GM12878 (cell line): ENCODE results near the gene SPAG7. TPM values are rescaled to one million over a fixed set of nuclear protein-coding genes. Genes with fewer than 3 reads are reported as not detected.

ENCODE experiments used
- ATAC-seq: fragments of 200-7000 bp; cut with Tn5 transposase; 3 replicates; pipeline ENCODE4 v1.9.1; 2020; ENCODE audit warnings: mild to moderate bottlenecking, moderate library complexity
- BruUV-seq: library from RNA; stranded (reverse); fragments of 400-500 nt; replicated peaks from 2 replicates; lab custom pipeline; 2021; lab: Mats Ljungman, UMichigan
- CTCF ChIA-PET: fragments of 300-600 bp; sonication (Branson Sonifier 250); formaldehyde crosslinking; extraction: SDS; loops from one replicate; lab custom pipeline; 2021; ENCODE audit warnings: inconsistent platforms; lab: Yijun Ruan, JAX
- POLR2A ChIA-PET: fragments of 350-600 bp; formaldehyde crosslinking; extraction: SDS; loops from one replicate; lab custom pipeline; 2021; ENCODE audit warnings: inconsistent platforms; lab: Charles Lee
- RAD21 ChIA-PET: fragments of 300-600 bp; sonication (Branson Sonifier 250); formaldehyde crosslinking; loops from one replicate; lab custom pipeline; 2023; ENCODE audit warnings: antibody characterized with exemption; ENCODE audit not compliant: unreplicated experiment; lab: Charles Lee
- SMC1A ChIA-PET: fragments of 300-600 bp; sonication (Branson Sonifier 250); formaldehyde crosslinking; loops from one replicate; lab custom pipeline; 2023; ENCODE audit not compliant: unreplicated experiment, uncharacterized antibody; lab: Charles Lee
- DNase-seq: peaks from one replicate; pipeline ENCODE4 v3.0.0-alpha.2; 2011; ENCODE audit warnings: low read depth, low spot score
- FAIRE-seq: peaks from 3 replicates; lab custom pipeline; 2011; peaks lifted over from hg19 to GRCh38; lab: Jason Lieb, UNC
- H2AFZ ChIP-seq: 2 replicates; pipeline ENCODE4 v1.6.0; 2011; ENCODE audit warnings: low read depth, low read length, control low read depth; ENCODE audit not compliant: control insufficient read depth
- H3K27ac ChIP-seq: 2 replicates; pipeline ENCODE4 v1.5.1; 2011; ENCODE audit warnings: control low read depth; ENCODE audit not compliant: control insufficient read depth, insufficient read depth
- H3K27me3 ChIP-seq, 2 experiments: replicated peaks in 1 of 2; 2 replicates each; pipeline versions ENCODE4 v1.6.0 to v1.6.1; 2011; ENCODE audit warnings: low read length in 1 of 2; ENCODE audit not compliant: control insufficient read depth in 2 of 2, insufficient read depth in 2 of 2
- H3K36me3 ChIP-seq, 2 experiments: 2 replicates each; pipeline ENCODE4 v1.5.1; 2011; ENCODE audit warnings: low read length in 1 of 2; ENCODE audit not compliant: control insufficient read depth in 2 of 2, insufficient read depth in 2 of 2
- H3K4me1 ChIP-seq: 2 replicates; pipeline ENCODE4 v1.6.1; 2011; ENCODE audit warnings: mild to moderate bottlenecking, low read length, moderate library complexity, mixed read lengths; ENCODE audit not compliant: control insufficient read depth, insufficient read depth
- H3K4me2 ChIP-seq: 2 replicates; pipeline ENCODE4 v1.6.0; 2011; ENCODE audit warnings: control low read depth; ENCODE audit not compliant: control insufficient read depth, insufficient read depth
- H3K4me3 ChIP-seq: fragments of 200-600 bp; sonication (generic); 2 replicates; pipeline ENCODE4 v1.5.1; 2016
- H3K79me2 ChIP-seq: 2 replicates; pipeline ENCODE4 v1.6.0; 2011; ENCODE audit warnings: low read length; ENCODE audit not compliant: control insufficient read depth, insufficient read depth
- H3K9ac ChIP-seq: 2 replicates; pipeline ENCODE4 v1.8.0; 2011; ENCODE audit warnings: low read length, control low read depth, mixed read lengths; ENCODE audit not compliant: control insufficient read depth, insufficient read depth
- H3K9me3 ChIP-seq: replicated peaks from 3 replicates; pipeline ENCODE4 v1.5.1; 2011; ENCODE audit warnings: mild to moderate bottlenecking, low read length; ENCODE audit not compliant: control insufficient read depth, insufficient read depth
- H4K20me1 ChIP-seq: 2 replicates; pipeline ENCODE4 v1.6.0; 2011; ENCODE audit not compliant: control insufficient read depth, insufficient read depth
- BACH1 ChIP-seq: fragments of 450-650 bp; IDR thresholded peaks from 2 replicates; pipeline ENCODE4 v1.6.1; 2017; ENCODE audit warnings: mild to moderate bottlenecking, borderline replicate concordance
- CUX1 ChIP-seq: IDR thresholded peaks from 2 replicates; pipeline ENCODE4 v1.6.1; 2012; ENCODE audit warnings: improper control_type of control experiment, low read depth, low read length; ENCODE audit not compliant: insufficient replicate concordance
- E4F1 ChIP-seq: fragments of 450-650 bp; IDR thresholded peaks from 2 replicates; pipeline ENCODE4 v1.6.1; 2018; ENCODE audit warnings: borderline replicate concordance, mild to moderate bottlenecking; ENCODE audit not compliant: partially characterized antibody
- FOXK2 ChIP-seq: fragments of 450-650 bp; IDR thresholded peaks from 2 replicates; pipeline ENCODE4 v1.6.1; 2017; ENCODE audit warnings: mild to moderate bottlenecking, moderate library complexity
- GATAD2B ChIP-seq: fragments of 450-650 bp; conservative IDR thresholded peaks from 2 replicates; pipeline ENCODE4 v1.6.1; 2017; ENCODE audit warnings: low read depth, mild to moderate bottlenecking, moderate library complexity
- HDGF ChIP-seq: fragments of 450-650 bp; IDR thresholded peaks from 2 replicates; pipeline ENCODE4 v1.6.1; 2016; ENCODE audit warnings: antibody characterized with exemption
- IRF5 ChIP-seq: fragments of 450-650 bp; IDR thresholded peaks from 2 replicates; pipeline ENCODE4 v1.6.1; 2017; ENCODE audit warnings: borderline replicate concordance
- MAX ChIP-seq: IDR thresholded peaks from 2 replicates; pipeline ENCODE4 v1.6.1; 2012; ENCODE audit warnings: low read depth, low read length, improper control_type of control experiment
- NR2C2 ChIP-seq: IDR thresholded peaks from 2 replicates; pipeline ENCODE4 v1.6.1; 2011; ENCODE audit warnings: borderline replicate concordance, low read depth; ENCODE audit not compliant: control insufficient read depth, insufficient read length
- SIX5 ChIP-seq: IDR thresholded peaks from 2 replicates; pipeline ENCODE4 v1.6.1; 2011; ENCODE audit warnings: mild to moderate bottlenecking, low read depth, low read length, moderate library complexity; ENCODE audit not compliant: severe bottlenecking
- SPI1 ChIP-seq: IDR thresholded peaks from 2 replicates; pipeline ENCODE4 v1.6.1; 2011; ENCODE audit warnings: low read depth, mild to moderate bottlenecking, low read length, moderate library complexity, borderline replicate concordance; ENCODE audit not compliant: insufficient read depth
- TBL1XR1 ChIP-seq: IDR thresholded peaks from 2 replicates; pipeline ENCODE4 v1.6.1; 2012; ENCODE audit warnings: low read depth, low read length, improper control_type of control experiment
- TCF12 ChIP-seq: IDR thresholded peaks from 2 replicates; pipeline ENCODE4 v1.6.1; 2011; ENCODE audit warnings: low read depth, mild to moderate bottlenecking, low read length
- WGBS: methylation state at CpG from one replicate; pipeline ENCODE4 v1.1.6; 2016; ENCODE audit warnings: low lambda C conversion rate; ENCODE audit not compliant: insufficient replicate concordance, insufficient coverage; ENCODE audit errors: missing lambda C conversion rate; 5-methylcytosine and 5-hydroxymethylcytosine counted together
- in situ Hi-C: fragments of 300-500 bp; cut with MboI; formaldehyde crosslinking; loops from 9 replicates; pipeline ENCODE4 v1.14.3; 2018; ENCODE audit warnings: mixed read lengths
- intact Hi-C: fragments of 100-400 bp; cut with micrococcal nuclease; formaldehyde crosslinking; loops from one replicate; pipeline ENCODE4 v1.14.2; 2022; ENCODE audit not compliant: unreplicated experiment
- polyA plus RNA-seq, 11 experiments: library from polyadenylated mRNA; depleted of rRNA in 4 of 11; unstranded in 6 of 11; stranded (reverse) in 5 of 11; fragments of >200 nt; fragmentation: Nextera tagmentation in 4 of 11; fragmentation: Illumina TruSeq in 1 of 11; extraction: Ambion mirVana in 4 of 11; extraction: Trizol in 1 of 11; gene quantifications; 1 replicate in 1 of 11; 2 replicates in 10 of 11; pipeline versions ENCODE4 v1.2.1 to v1.2.3, GENCODE V29; 2011 to 2016; ENCODE audit warnings: inconsistent platforms in 2 of 11, missing spikeins in 2 of 11, low read depth in 1 of 11
- total RNA-seq, 4 experiments: library from RNA; depleted of rRNA in 3 of 4; stranded (reverse); fragments of >200 nt in 3 of 4; fragmentation: Illumina TruSeq in 1 of 4; extraction: Trizol in 1 of 4; gene quantifications; 2 replicates each; pipeline versions ENCODE4 v1.2.1 to v1.2.3, GENCODE V29; 2013 to 2021

The SPAG7 gene
- total and polyA plus RNA-seq, 10 of the 15 experiments (the other 5 are each of a cell fraction or from before 2014, with no cell fraction given), result 7.9 to 146 (median 88.7) TPM

GRCh38 chr17:4969047-4969550 lies 1.5 kb upstream of the SPAG7 start:
- WGBS, result 94% methylated on average over 15 of the region's 15 CpGs
- peaks cover 11 to 18% of the 10 kb centered on the region in 2 experiments; a peak in 3 of 4 replicates for H3K36me3 ChIP-seq
- ChIA-PET POLR2A (interaction anchor here (1.0 to 8.5 kb wide), 3 partner anchors 18 to 22 kb away, joined by 3 to 272 read pairs (median 13); partner anchors contain the start of genes CAMTA2, ENO3, PFN1 and RNF167), SMC1A (interaction anchor here (1.8 to 4.3 kb wide), 3 partner anchors 12 to 29 kb away, joined by 4 to 50 read pairs (median 38); partner anchors contain the start of genes PFN1, RNF167 and SLC25A11)
- DNase-seq, result no peak
- no peak for TF ChIP-seq NR2C2
- TF ChIP-seq FOXK2, result no peak
- no peak for TF ChIP-seq CUX1
- TF ChIP-seq BACH1, result no peak
- no peak for TF ChIP-seq IRF5
- TF ChIP-seq SIX5, result no peak
- TF ChIP-seq HDGF, result no peak
- TF ChIP-seq GATAD2B, result no peak
- TF ChIP-seq MAX, result no peak
- no peak for TF ChIP-seq SPI1
- no peak for TF ChIP-seq TCF12
- TF ChIP-seq E4F1, result no peak
- no peak for TF ChIP-seq TBL1XR1
- TF ChIP-seq, all 136 proteins: peak for 0
- peaks cover 29% of the 10 kb centered on the region for H3K79me2 ChIP-seq
- H3K4me3 ChIP-seq, result peak overlapping the region; percentile 89
- peak overlapping the region; percentile 98; the same call in 1 of the 2 replicates for H3K9ac ChIP-seq
- CTCF ChIA-PET, result interaction anchor here (1.3 to 3.6 kb wide), 2 partner anchors 29 to 93 kb away, joined by 4 to 18 read pairs; partner anchors contain the start of genes RNF167 and SLC25A11
- peak; percentile 64 for FAIRE-seq
- no peak for ATAC-seq
- H3K4me2 ChIP-seq, result peak overlapping the region; percentile 99
- H3K27me3 ChIP-seq, result no peaks in the 10 kb centered on the region
- BruUV-seq, result no TSS peak
- H3K9me3 ChIP-seq, result no peaks in the 10 kb centered on the region
- intact Hi-C loops (loop anchor here (5.0 kb wide), 1 partner anchor 93 kb away; no protein-coding TSS in a partner anchor), in situ Hi-C loops (no loop called here)
- H2AFZ ChIP-seq, result no peak overlapping the region
- H4K20me1 ChIP-seq, result no peaks in the 10 kb centered on the region
- H3K4me1 ChIP-seq, result peaks cover 14% of the 10 kb centered on the region
- H3K27ac ChIP-seq, result peak overlapping the region; percentile 100
- RAD21 ChIA-PET, result interaction anchor here (1.3 kb wide), 1 partner anchor 63 kb away, joined by 3 read pairs; no protein-coding TSS in a partner anchor
